H54 (cell line): ENCODE data around the gene NEDD4L.

ENCODE experiments used
- DNase-seq: peaks from one replicate; pipeline ENCODE4 v3.0.0; 2011; ENCODE audit warnings: low spot score, mixed read lengths; ENCODE audit not compliant: insufficient read length
- FAIRE-seq: peaks from 3 replicates; lab custom pipeline; 2011; peaks lifted over from hg19 to GRCh38; lab: Jason Lieb, UNC
- POLR2A ChIP-seq: IDR thresholded peaks from 2 replicates; pipeline ENCODE4 v1.6.1; 2011; ENCODE audit warnings: low read depth, mild to moderate bottlenecking, low read length

NEDD4L gene

DNA sequence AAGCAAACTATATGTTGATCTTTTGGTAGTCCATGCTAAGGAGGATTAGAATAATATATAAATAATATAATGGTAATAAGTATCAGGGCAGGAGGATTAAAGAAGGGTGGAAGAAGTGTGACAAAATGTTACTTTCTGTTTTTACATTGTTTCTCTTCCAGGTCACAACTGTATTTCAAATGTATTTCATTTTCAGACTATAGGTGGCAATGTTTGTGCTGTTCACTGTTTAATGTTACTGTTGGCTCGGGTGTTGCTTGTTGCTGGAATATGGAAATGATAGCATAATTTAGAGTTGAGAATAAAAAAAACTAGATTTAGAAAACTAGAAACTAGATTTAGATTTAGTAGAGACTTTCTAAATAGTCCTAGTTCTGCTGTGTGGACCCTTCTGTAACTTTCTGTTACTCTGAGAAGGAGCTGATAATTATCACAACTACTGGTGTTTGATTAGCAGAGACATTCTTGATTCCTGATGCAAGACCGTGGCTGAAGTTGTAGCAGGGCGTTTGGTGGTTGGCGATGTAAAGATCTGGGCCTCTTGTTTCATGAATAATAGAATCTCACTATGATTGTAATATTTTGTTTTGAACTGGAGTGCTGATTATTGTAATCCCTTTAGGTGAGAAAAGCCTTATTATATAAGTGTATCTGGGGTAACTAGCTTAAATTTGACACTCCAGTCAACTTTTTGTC, 7.9 kb downstream of the NEDD4L start:
- FAIRE-seq: no peak
- no peak for TF ChIP-seq POLR2A
- no peak for DNase-seq

DNA sequence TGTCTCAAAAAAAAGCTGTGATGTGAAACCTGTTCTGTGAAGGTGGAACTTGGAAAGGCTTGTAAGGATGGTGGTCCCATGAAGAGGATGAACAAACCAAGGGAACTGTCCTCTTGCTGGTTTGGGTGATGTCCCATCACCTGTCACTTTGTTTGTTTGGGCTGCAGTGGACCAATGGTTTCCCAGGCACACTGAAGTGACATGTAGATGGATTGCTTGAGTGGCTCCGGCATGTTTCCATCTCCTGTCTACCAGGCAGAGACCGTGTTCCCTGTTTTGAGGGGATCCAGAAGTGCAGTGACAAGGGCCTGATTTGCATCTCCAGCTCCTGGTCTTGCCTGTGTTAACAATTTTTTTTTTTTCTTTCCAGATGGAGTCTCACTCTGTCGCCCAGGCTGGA, 8.9 kb downstream of the NEDD4L start:
- FAIRE-seq (no peak), DNase-seq (no peak)
- no peak for TF ChIP-seq POLR2A

DNA sequence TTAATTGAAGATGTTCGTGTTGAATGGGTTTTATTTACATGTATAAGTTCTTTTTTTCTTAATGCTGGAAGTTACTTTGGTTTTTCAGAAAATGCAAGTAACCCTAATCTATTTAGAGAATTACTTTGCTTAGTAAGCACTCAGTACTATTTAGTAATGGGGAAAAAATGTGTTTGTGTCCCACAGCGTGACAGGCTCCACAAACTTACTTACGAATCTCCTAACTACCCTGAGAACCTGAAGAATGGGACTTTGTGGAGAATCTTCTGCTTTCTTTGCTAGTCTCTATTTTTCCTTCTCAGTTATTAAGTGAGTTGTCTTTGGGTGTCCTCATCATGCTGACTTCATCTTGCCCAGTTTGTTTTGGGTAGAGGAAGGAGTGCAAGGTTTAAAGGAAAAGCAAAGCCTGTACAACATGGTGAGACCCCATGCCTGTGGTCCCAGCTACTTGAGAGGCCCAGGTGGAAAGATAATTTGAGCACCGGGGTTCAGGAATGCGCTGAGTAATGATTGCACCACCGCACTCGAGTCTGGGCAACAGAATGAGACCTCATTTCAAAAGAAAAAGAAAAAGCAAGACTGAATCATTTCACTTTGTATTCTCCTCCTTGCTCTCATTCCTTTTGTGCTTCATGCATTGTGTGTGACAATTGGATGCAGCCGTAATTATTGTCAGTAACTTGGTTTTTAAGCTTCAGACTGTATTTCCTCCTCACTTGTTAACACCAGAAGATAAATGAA, 10.2 kb downstream of the NEDD4L start:
- no peak for DNase-seq
- FAIRE-seq: no peak
- TF ChIP-seq POLR2A: no peak

DNA sequence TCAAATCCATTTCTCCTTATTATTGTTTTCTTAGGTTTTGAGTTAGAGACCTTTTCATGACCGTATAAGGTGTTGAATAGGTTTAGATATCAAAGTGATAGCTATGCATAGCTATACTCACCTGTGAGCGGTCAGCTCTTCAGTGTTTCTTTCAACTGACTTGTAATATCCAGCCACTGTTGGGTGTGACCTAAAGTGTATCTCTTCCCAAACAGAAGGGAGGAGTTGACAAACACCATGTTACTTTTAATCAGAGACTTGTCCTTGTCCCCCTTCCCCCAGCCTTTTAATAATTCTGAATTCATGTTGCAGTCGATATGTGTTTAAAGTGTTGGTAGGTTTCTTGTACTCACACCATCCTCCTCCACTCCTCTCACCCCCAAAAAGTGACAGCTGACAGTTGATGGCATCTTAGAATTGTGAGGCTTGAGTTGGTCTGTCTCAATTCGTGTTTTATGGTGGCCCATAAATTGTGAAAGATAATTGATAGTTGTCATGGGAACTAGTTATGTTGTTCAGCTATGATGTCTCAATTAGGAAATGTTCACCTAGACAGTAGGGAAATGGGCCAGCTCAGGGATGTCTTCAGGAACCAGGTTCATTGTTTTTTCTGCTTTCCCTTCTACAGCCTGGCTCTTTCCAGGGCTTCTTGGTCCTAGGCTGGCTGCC, 12.0 kb downstream of the NEDD4L start:
- TF ChIP-seq POLR2A: no peak
- FAIRE-seq: no peak

DNA sequence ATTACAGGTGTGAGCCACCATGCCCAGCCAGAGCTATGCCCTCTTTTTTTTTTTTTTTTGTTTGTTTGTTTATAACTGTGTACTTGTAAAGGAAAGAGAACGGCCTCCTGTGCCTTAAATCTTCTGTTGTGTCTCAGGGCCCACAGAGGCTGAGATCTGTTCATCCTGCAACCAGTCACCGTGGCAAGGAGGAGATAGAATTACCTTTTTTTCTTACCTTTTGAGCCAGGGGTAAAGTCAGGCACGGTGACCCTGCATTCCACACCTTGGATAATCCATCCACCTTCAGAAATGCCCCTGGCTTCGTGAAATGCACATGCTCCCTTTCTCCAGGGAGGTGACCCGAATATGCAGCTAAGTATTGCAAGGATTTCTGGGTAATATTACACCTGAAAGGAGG, 12.8 kb downstream of the NEDD4L start:
- DNase-seq (no peak), FAIRE-seq (no peak)
- TF ChIP-seq POLR2A: no peak

More for the DNA sequence above, 12.0 kb downstream of the NEDD4L start:
- no peak for DNase-seq

DNA sequence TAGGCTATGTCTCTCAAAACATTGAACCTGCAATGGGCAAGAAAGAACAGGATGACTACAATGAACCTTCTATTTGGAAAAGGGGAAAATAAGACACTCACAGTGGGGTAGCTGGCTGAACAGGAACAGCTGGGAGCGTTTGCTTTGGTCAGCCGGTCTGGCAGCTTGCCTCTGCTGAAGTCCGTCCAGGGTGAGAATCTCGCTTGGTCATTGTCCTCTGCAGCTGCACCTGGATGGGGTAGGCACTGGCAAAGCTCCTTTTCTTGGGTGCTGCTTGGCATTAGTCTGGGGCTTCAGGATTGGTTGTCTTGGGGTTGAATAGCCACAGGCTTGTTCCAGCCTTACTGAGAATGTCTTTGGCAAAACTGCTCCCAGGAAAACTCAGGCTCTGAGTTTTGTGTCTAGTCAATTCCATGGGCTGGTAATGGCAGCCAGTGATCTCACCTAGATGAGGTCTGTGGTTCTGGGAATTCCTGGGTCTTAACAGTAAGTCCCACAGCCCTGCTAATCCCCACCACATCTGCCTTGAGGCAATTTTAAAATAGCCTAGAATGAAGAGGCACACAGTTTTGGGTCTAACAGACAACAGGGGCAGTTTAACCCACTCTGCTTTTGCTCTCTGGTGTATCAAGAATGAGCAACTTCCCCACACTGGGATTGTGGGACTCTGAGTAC, 13.4 kb downstream of the NEDD4L start:
- FAIRE-seq (no peak), DNase-seq (no peak)
- no peak for TF ChIP-seq POLR2A

DNA sequence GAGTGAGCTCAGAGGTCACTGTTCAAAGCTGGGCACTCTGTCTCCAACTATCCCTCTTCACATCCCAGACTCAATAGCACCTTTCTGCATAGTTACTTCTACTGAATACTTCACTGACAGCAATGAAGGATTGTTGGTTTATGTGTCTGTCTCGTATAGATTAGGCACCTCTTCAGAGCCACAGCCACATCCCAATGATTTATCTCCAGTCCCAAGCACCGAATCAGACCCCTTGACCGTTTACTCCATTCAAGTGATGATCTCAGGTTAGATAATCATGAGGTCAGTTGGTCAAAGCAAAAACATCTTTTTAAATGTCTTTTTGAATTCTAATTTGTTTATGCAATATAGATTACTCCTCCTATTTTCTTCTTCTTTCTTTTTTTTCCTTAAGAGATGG, 14.7 kb downstream of the NEDD4L start:
- TF ChIP-seq POLR2A: no peak
- DNase-seq: no peak
- FAIRE-seq: no peak

DNA sequence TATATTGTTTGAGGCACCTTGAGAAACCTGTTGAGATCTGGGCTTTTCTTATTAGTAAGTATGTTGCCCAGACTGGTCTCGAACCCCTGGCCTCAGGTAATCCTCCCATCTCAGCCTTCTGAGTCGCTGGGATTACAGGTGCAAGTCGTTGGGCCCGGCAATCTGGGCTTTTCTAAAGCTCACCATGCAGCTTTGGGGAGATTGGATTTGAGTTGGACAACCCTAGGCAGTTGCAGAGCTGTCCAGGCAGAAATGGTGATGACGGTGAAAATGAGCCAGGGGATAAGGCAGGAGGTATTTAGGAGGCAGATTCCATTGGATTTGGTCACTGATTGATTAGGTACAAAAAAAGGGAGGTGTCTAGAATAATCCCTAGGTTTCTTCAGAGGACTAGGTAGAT, 16.2 kb downstream of the NEDD4L start:
- DNase-seq (no peak), FAIRE-seq (no peak)
- no peak for TF ChIP-seq POLR2A

DNA sequence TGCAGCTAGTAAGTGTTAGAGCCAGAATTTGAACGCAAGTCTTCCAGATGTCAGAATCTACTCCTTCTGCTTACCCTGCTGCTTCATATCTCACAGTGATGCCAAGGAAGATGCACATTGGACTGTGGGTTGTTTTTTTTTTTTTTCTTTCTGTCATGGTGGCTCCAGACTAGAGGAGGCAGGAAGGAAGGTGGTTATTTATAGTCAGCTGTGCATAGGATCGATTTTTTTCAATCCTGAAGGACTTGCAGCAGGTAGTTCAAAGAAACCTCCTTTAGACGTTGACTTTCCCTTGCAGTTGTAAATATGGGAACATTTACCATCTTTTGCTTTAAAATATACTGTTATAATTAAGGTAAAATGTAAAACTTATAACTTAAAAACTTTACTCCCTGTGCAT, 17.3 kb downstream of the NEDD4L start:
- DNase-seq: no peak
- TF ChIP-seq POLR2A: no peak
- no peak for FAIRE-seq

DNA sequence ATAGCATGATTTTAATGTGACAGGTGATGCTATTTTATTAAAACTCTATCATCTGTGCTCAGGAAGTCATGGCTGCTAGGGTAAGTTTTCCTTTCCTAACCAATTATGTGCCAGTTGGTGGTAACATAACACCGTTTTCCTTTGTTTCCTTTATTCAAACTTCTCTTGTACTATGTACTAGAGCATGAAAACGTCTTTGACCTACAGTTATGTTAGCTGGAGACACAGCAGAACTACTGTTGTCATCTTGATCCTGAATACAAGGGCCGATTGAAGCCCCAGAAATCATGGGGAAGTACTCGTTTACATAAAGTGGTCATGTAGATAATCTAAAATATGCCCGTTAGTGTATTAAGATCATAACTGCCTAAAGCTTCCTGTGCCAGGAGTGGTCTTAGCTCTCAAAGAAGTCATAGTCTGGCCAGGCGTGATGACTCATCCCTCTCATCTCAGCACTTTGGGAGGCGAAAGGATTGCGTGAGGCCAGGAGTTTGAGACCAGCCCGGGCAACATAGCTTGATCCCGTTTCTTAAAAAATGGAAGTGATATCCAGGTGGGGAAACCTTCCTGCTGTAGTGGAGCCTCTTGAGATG, 20.5 kb downstream of the NEDD4L start:
- no peak for DNase-seq
- FAIRE-seq: no peak
- TF ChIP-seq POLR2A: no peak

DNA sequence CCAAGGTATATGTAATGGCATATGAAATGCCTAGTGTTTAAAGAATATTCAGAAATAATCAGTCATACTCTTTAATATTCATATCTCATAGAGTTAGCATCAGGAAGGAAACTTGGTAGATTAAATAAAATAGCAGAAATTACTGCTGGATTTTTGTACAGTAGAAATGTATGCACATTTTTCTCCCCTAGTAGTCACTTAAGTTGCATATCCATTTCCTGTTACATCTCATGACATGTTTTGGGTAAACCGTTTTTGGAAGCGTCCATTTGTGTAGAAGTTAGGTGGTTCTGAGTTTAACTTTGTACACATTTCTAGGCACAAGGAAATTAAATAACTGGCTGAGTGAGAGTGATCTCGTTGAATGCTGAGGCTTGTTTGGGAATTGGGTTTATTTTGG, 21.9 kb downstream of the NEDD4L start:
- TF ChIP-seq POLR2A: no peak
- no peak for FAIRE-seq

DNA sequence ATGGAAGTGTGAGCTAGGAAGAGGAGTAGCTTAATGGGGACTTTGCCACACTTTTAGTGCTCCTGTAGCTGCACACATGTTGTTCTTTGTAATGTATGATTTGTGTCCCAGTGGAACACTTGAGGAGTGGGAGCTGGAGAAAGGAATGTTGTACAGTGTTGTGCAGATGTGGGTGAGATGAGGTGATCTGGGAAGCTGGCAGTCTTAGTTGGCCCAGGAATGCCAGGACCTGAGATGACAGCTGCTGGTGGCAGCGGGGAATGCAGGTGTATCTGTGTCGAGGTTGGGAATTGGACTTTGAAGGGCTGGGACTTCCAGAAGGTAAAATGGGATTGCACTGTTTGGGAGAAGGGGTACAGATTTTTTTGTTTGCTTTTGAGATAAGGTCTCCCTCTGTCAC, 23.6 kb downstream of the NEDD4L start:
- FAIRE-seq (no peak), DNase-seq (no peak)
- TF ChIP-seq POLR2A: no peak

More for the DNA sequence above, 21.9 kb downstream of the NEDD4L start:
- no peak for DNase-seq

DNA sequence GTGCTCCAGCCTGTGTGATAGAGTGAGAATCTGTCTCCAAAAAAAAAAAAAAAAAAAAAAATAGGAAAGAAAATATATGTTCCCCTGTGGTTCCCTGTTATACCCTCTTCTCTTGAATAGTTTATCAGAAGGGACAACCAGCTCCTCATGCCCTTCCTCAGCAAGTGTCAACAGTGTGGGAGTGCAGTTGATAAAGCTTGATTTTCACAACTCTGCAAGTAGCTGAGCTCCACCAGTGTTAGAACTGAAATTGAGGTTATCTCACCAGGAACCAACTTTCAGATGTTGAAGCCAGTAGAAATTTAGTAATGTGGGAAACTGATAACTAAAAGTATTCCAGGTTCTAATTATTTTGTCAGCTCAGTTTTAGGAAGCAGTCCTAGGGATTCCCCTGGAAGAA, 25.1 kb downstream of the NEDD4L start:
- no peak for FAIRE-seq
- DNase-seq: no peak
- TF ChIP-seq POLR2A: no peak

DNA sequence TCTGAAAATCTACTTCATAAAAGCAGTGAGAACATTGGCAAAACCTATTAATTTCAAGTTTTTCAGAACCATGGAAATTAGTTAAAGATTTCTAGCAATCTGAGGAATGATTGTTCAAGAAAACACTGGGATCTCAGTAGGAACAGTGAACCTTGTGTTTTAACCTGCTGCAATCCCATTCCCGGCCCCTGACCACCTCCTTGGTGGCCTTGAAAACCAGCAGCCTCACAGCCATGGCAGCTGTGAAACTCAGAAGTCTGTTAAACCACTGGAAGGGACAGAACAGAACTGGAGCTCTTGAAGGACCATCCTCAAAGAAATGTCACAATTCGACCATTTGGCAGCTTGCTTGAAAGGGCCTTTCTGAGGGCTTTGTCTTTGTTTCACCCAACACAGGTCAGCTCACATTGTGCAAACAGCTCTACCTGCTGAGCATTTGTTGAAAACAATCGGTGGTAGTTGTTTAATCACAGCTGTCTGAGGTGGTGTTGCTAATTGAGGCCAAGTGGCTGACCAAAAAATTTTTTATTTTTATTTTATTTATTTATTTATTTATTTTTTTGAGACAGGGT, 25.8 kb downstream of the NEDD4L start:
- FAIRE-seq: no peak
- no peak for TF ChIP-seq POLR2A
- DNase-seq: no peak
